ENCODE results near the gene SEMA4G. TPM values are rescaled to one million over a fixed set of nuclear protein-coding genes. Genes with fewer than 3 reads are reported as not detected.

Gene SEMA4G
- total and polyA plus RNA-seq, 2 of the 13 experiments (the other 11 are each of a cell fraction or from before 2014, with no cell fraction given): 46.2 to 207 TPM

DNA sequence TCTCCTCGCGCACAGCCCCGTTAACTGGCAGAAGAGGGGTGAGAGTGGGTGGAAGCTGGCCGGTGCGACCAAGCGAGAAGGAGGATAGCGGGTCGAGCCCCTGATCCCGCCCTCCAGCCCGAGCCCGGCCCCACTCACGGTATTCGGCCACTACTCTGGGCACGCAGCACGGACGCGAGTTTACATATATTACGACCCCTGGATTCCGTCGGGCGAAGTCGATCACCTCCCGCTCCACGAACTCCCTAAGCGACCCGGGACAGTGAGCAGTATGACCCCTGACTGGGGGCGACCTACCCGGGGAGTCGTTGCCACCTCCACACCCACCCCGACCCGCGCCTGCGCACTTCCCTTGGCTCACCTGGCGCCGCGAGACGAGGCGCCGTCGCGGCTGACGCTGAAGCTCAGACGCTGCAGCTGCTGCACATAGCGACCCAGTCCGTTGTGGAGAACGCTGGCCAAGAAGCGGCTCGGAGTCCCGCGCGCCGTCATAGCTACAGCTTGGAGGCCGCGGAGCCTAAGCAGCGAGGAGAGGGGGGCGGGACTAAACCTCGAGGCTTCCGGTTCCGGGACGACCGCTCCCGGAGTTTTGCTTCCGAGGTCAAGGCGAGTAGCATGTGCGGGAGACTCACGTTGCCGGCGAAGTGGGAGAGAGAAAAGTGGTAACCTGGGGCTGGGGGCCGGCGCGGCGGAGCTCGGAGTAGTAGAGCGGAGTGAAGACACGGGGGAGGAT is 17.8 kb downstream of the SEMA4G start, which contains the start of the genes MRPL43 and TWNK (continued):
- TF ChIP-seq, protein P1, sequence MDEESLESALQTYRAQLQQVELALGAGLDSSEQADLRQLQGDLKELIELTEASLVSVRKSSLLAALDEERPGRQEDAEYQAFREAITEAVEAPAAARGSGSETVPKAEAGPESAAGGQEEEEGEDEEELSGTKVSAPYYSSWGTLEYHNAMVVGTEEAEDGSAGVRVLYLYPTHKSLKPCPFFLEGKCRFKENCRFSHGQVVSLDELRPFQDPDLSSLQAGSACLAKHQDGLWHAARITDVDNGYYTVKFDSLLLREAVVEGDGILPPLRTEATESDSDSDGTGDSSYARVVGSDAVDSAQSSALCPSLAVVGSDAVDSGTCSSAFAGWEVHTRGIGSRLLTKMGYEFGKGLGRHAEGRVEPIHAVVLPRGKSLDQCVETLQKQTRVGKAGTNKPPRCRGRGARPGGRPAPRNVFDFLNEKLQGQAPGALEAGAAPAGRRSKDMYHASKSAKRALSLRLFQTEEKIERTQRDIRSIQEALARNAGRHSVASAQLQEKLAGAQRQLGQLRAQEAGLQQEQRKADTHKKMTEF (CRISPR knock-in tag; IDR thresholded peaks at IDR 0.05): peak; percentile 84
- TF ChIP-seq POLR2A (IDR thresholded peaks at IDR 0.05; ENCODE audit: insufficient read depth in 1 of 2, low read depth in 2 of 2, low read length in 2 of 2) (peak; percentile 55 to 67; a peak in 3 of 4 replicates), ZNF510 (CRISPR knock-in tag; IDR thresholded peaks at IDR 0.05; ENCODE audit: low read depth) (peak; percentile 77; the same call in 1 of the 2 replicates), ZNF552 (CRISPR knock-in tag; IDR thresholded peaks at IDR 0.05; ENCODE audit: borderline replicate concordance) (no peak), ATF7-NPFF (CRISPR knock-in tag; IDR thresholded peaks at IDR 0.05; ENCODE audit: low read depth) (peak; percentile 24; the same call in 1 of the 2 replicates), NR1H2 (CRISPR knock-in tag; IDR thresholded peaks at IDR 0.05; ENCODE audit: borderline replicate concordance, low read depth) (no peak), ZSCAN29 (CRISPR knock-in tag; conservative IDR thresholded peaks at IDR 0.05) (no peak)
- TF ChIP-seq, protein P2, sequence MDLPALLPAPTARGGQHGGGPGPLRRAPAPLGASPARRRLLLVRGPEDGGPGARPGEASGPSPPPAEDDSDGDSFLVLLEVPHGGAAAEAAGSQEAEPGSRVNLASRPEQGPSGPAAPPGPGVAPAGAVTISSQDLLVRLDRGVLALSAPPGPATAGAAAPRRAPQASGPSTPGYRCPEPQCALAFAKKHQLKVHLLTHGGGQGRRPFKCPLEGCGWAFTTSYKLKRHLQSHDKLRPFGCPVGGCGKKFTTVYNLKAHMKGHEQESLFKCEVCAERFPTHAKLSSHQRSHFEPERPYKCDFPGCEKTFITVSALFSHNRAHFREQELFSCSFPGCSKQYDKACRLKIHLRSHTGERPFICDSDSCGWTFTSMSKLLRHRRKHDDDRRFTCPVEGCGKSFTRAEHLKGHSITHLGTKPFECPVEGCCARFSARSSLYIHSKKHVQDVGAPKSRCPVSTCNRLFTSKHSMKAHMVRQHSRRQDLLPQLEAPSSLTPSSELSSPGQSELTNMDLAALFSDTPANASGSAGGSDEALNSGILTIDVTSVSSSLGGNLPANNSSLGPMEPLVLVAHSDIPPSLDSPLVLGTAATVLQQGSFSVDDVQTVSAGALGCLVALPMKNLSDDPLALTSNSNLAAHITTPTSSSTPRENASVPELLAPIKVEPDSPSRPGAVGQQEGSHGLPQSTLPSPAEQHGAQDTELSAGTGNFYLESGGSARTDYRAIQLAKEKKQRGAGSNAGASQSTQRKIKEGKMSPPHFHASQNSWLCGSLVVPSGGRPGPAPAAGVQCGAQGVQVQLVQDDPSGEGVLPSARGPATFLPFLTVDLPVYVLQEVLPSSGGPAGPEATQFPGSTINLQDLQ (CRISPR knock-in tag; IDR thresholded peaks at IDR 0.05): 0 out of 2 replicates have a peak, but pooled peaks have one; percentile 52
- TF ChIP-seq, protein P3, sequence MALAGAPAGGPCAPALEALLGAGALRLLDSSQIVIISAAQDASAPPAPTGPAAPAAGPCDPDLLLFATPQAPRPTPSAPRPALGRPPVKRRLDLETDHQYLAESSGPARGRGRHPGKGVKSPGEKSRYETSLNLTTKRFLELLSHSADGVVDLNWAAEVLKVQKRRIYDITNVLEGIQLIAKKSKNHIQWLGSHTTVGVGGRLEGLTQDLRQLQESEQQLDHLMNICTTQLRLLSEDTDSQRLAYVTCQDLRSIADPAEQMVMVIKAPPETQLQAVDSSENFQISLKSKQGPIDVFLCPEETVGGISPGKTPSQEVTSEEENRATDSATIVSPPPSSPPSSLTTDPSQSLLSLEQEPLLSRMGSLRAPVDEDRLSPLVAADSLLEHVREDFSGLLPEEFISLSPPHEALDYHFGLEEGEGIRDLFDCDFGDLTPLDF (CRISPR knock-in tag; IDR thresholded peaks at IDR 0.05): no peak; the same call in 1 of the 2 replicates
- TF ChIP-seq, protein P4, sequence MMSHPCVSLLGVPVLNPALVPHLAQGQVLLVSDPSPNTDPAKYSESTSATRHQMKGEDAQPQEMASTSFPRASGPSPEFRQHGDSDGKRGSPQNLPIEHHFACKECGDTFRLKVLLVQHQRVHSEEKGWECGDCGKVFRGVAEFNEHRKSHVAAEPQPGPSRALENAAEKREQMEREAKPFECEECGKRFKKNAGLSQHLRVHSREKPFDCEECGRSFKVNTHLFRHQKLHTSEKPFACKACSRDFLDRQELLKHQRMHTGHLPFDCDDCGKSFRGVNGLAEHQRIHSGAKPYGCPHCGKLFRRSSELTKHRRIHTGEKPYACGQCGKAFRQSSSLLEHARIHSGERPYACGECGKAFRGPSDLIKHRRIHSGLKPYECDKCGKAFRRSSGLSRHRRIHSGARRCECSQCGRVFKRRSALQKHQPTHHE (CRISPR knock-in tag; IDR thresholded peaks at IDR 0.05; ENCODE audit: borderline replicate concordance): no peak
- TF ChIP-seq, protein P5, sequence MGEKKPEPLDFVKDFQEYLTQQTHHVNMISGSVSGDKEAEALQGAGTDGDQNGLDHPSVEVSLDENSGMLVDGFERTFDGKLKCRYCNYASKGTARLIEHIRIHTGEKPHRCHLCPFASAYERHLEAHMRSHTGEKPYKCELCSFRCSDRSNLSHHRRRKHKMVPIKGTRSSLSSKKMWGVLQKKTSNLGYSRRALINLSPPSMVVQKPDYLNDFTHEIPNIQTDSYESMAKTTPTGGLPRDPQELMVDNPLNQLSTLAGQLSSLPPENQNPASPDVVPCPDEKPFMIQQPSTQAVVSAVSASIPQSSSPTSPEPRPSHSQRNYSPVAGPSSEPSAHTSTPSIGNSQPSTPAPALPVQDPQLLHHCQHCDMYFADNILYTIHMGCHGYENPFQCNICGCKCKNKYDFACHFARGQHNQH (CRISPR knock-in tag; IDR thresholded peaks at IDR 0.05): no peak; the same call in 1 of the 2 replicates
- TF ChIP-seq, protein P6, sequence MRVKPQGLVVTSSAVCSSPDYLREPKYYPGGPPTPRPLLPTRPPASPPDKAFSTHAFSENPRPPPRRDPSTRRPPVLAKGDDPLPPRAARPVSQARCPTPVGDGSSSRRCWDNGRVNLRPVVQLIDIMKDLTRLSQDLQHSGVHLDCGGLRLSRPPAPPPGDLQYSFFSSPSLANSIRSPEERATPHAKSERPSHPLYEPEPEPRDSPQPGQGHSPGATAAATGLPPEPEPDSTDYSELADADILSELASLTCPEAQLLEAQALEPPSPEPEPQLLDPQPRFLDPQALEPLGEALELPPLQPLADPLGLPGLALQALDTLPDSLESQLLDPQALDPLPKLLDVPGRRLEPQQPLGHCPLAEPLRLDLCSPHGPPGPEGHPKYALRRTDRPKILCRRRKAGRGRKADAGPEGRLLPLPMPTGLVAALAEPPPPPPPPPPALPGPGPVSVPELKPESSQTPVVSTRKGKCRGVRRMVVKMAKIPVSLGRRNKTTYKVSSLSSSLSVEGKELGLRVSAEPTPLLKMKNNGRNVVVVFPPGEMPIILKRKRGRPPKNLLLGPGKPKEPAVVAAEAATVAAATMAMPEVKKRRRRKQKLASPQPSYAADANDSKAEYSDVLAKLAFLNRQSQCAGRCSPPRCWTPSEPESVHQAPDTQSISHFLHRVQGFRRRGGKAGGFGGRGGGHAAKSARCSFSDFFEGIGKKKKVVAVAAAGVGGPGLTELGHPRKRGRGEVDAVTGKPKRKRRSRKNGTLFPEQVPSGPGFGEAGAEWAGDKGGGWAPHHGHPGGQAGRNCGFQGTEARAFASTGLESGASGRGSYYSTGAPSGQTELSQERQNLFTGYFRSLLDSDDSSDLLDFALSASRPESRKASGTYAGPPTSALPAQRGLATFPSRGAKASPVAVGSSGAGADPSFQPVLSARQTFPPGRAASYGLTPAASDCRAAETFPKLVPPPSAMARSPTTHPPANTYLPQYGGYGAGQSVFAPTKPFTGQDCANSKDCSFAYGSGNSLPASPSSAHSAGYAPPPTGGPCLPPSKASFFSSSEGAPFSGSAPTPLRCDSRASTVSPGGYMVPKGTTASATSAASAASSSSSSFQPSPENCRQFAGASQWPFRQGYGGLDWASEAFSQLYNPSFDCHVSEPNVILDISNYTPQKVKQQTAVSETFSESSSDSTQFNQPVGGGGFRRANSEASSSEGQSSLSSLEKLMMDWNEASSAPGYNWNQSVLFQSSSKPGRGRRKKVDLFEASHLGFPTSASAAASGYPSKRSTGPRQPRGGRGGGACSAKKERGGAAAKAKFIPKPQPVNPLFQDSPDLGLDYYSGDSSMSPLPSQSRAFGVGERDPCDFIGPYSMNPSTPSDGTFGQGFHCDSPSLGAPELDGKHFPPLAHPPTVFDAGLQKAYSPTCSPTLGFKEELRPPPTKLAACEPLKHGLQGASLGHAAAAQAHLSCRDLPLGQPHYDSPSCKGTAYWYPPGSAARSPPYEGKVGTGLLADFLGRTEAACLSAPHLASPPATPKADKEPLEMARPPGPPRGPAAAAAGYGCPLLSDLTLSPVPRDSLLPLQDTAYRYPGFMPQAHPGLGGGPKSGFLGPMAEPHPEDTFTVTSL (CRISPR knock-in tag; IDR thresholded peaks at IDR 0.05; ENCODE audit: borderline replicate concordance): no peak
